ENCODE data around the gene MRPS31.

MRPS31 gene

DNA sequence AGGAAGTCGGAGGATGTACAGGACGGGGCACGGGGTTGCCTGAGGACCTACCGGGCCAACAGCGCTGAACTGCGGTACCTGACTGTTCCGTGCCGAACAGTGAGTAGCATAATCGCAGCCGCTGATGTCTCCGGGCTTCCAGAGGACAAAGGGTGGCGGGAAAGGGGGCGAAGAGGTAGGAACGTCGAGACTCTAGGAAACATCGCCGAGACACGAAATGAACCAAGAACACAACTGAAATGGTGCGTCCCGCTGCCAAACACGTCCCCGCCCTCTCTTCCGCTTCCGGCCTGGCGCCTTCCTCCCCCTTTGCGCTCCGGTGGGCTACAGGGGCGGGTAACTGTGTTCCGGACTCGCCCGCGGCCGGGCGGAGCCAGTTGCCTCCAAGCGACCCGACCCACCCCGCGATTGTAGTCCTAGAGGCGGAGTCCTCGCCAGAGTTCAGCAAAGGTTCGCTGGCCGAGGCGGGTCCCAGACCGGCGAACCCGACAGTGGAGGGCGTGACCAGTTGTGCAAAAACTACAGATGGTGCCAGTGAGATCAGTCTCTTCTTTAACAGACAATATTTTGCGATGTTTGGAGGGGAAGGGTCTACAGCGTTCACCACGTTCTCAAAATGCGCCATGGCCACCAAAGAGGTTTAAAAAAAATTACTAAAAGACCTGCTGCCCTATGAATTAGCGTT lies at the start of gene MRPS31:
Gene MRPS31 (minus strand): TSS at position 257 of the 685 bp plus-strand sequence. CDS start 54 bp downstream, at position 203.
- DNase-seq (ENCODE audit: low spot score), result peak; percentile 95

GRCh38 chr13:40819797-40820315 lies 48.9 kb upstream of the MRPS31 start:
- DNase-seq (ENCODE audit: low spot score), result no peak

- no peak for DNase-seq (ENCODE audit: low spot score)
Measured at GRCh38 chr13:40818926-40819325, 47.9 kb upstream of the MRPS31 start.

- no peak for DNase-seq (ENCODE audit: low spot score)
Measured at GRCh38 chr13:40814803-40815202, 43.8 kb upstream of the MRPS31 start.

GRCh38 chr13:40813667-40814454 lies 42.9 kb upstream of the MRPS31 start:
- no peak for DNase-seq (ENCODE audit: low spot score)

DNA sequence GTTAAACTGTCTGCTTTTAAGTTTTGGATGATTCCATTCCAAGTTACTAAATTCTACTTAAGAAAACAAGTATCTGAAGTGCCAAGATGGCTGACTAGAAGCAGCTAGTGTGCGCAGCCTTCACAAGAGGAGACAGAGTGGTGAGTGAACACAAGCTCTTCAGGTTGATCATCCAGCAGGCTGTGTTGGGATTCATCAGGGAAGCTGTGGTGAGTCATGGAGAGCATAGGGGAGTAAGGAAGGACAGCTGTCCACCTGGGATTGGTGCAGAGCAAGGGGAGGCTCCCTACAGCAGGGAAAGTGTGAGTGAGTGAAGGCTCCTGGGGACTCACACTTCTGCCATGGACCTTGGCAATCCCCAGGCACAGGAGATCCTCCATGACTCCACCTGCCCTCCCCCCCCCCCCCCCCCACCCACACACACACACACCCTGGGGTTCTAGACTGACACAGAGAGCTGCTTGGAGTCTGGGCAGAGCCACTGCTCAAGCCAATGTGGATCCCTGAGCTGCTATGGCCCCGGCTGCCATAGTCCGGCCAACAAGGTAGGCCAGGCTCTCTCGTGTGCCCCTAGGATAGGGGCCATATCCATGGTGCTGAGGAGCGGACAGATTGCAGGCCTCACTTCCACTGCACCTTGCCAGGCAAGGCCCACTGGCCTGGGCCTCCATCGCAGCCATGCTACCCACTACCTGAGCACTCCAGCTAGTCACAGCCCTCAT lies 41.9 kb upstream of the MRPS31 start:
- DNase-seq (ENCODE audit: low spot score), result no peak

DNA sequence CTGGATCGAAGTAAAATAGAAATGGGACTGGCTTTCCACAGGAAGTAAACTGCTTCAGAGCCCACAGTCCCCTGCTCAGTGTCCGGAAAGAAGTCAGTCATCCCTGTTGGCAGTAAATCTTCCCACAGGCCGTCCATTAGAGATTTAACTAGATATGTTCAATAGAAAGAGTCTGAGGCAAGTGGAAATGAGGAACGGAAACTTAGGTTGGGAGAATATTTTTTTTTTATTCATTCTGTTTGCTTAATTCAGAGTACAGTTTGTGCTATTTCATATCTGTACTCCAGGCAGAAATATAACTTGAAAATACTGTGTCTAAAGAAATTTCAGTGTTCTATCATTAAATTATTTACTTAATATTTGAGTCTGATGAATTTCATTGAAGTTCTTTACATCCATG lies 41.1 kb upstream of the MRPS31 start:
- DNase-seq (ENCODE audit: low spot score), result no peak

GRCh38 chr13:40809471-40809870 lies 38.5 kb upstream of the MRPS31 start:
- no peak for DNase-seq (ENCODE audit: low spot score)

DNA sequence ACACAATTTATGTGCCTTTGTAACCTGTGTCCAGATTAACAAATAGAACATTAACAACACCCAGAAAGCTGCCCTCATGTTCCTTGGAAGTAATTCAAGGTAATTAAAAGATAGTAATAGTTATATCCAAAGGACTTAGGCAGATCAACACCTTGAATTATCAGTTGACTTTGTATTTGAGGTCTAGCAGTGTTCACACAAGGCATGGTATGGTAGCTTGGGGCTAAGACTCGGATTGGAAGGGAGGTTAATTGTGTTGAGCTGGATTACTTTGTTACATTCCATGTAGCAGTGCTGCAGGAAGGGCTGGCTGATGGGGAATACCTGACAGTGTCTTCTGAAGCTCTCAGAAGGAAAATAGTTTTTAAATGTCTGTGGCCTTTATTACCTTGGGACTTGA lies 35.3 kb upstream of the MRPS31 start:
- no peak for DNase-seq (ENCODE audit: low spot score)

- DNase-seq (ENCODE audit: low spot score), result no peak
Measured at GRCh38 chr13:40803316-40803715, 32.3 kb upstream of the MRPS31 start.

- DNase-seq (ENCODE audit: low spot score), result no peak
Measured at GRCh38 chr13:40801255-40802217, 30.5 kb upstream of the MRPS31 start.

GRCh38 chr13:40800559-40800958 lies 29.6 kb upstream of the MRPS31 start:
- no peak for DNase-seq (ENCODE audit: low spot score)

- DNase-seq (ENCODE audit: low spot score), result no peak
Measured at GRCh38 chr13:40799508-40799907, 28.5 kb upstream of the MRPS31 start.

DNA sequence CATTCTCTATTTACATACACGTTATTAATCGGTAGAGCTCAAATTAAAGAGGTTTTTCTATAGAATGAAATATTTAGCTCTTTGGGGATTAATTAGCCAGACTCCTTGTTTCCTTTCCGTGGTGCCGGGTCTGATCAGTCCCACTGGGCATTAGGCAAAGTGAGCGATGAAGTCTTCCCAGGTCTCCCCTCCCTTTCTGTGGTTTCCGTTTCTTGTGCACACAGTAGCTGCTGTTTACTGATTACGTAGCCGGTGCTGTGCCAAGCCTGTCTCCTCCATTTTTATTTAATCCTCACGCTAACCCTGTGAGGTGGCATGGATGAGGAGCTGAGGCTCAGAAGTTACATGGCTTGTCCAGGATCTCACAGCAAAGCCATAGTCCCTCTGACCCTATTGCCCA lies 27.4 kb upstream of the MRPS31 start:
- DNase-seq (ENCODE audit: low spot score), result no peak

- no peak for DNase-seq (ENCODE audit: low spot score)
Measured at GRCh38 chr13:40796649-40797048, 25.7 kb upstream of the MRPS31 start.

DNA sequence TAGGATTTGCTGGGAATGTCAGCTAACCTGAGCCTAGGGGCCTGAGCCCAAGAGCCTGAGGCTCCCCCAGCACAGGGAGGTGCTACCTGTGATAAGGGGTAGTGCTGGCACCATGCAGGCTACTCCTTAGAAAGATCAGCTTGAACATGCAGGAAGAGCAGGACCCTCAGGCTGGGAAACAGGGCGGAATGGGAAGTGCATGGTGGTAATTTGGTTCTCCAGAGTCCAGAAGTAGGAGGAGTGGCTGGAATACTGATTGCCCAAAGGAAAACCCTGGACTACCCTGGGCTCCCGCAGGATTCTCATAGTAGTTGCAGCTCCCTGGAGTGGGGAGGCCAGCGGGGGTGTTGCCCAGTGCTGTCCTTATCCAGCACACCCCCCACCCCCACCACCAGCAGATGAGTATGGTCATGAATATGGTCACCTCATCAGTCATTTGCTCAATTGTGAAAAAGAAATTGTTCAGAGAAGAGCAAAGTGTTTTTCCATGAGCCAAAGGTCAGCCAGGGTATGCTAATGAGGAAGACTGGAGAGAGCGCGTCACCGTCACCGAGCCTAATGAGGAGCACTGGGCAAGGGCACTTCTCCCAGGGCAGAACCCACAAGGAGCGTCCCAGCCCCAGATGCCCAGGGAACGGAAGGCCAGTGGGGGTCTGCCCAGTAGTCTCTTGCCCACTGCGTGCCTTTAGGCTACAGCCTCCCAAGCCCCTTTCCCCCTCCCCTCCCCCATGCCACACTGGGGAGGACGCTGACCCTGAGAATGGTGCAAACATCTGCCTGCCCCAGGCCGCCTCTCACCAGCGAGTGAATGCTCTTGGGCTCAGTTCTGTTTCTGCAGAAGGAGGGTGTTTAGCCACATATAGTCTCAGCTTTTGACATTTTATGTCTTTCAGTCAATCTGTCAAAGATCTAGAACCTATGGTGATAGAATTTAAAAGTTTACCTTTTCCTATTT lies 23.7 kb upstream of the MRPS31 start:
- no peak for DNase-seq (ENCODE audit: low spot score)

- no peak for DNase-seq (ENCODE audit: low spot score)
Measured at GRCh38 chr13:40793339-40793738, 22.3 kb upstream of the MRPS31 start.

- DNase-seq (ENCODE audit: low spot score), result no peak
Measured at GRCh38 chr13:40792284-40793051, 21.5 kb upstream of the MRPS31 start.

DNA sequence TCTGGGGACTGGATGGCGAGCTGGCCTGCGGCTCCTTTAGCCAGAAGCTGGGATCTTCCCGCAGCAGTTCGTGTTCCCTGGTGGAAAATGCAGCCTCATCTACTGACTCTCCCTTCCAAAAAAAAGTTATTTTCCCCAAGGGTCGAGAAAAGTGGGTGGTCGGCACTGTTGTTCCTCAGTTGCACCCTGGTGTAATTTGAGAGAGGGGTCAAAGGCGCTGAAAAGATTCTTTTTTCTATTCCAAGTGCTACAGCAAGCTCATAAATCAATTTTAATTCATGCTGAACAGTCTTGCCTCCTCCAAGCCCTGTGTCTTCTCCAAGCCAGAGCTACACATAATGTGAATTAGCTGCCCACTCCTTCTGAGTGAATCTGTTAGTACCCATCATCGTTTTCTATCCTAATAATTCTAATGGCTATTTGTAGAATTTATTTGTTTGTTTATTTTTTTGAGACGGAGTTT lies 19.2 kb upstream of the MRPS31 start:
- DNase-seq (ENCODE audit: low spot score), result no peak
